NOMO-1 (cell line): ENCODE measurements around the gene FLYWCH2.
"Not testable (repeated sequence)": the region's sequence is repeated elsewhere in the genome, so short reads cannot be mapped to it uniquely, and the experiment has no call there.

Experiments
- DNase-seq, 2 experiments: peaks; one replicate each; lab custom pipeline; 2025; ENCODE audit not compliant: unreplicated experiment in 2 of 2; lab: John Stamatoyannopoulos, UW

Gene FLYWCH2

DNA sequence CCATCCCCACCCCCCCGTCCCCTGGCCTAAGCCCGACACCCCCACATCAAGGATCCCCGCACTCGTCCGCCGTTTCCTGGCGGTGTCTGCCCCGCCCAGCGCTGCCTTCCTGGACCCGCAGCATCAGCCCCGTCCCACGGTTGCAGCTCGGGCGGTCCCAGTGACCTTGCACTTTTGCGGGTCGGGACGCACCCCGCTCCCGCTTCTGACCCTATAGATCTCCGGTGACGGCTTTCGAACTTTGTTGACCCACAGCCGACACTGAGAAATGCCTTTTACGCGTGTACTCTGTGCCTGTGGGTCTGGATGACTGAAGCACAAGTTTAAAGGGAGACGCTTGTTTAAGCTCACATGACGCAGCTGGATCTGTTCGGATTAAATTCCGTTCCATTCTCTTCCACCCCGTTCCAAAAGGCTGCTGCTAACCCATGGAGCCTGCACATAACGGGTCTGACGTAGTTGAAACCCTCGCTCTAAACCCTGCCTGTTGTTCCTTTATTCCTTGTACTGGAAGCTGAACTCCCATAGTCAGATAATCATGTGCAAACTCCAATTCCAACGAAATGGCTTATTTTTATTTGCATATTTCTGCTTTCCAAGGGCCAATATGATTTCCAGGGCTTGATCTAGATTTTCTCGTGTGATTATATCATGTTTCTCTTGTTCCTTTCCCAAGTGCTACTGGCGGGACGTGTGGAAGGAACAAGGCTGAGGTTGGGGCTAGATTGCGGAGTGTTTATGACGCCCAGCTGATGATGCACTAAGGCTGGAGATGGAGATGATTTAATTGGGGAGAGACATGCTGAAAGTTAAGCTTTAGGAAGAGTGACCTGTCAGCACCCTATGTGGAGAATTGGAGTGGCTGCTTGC lies 29.6 kb downstream of the FLYWCH2 start:
- no peak for DNase-seq

DNA sequence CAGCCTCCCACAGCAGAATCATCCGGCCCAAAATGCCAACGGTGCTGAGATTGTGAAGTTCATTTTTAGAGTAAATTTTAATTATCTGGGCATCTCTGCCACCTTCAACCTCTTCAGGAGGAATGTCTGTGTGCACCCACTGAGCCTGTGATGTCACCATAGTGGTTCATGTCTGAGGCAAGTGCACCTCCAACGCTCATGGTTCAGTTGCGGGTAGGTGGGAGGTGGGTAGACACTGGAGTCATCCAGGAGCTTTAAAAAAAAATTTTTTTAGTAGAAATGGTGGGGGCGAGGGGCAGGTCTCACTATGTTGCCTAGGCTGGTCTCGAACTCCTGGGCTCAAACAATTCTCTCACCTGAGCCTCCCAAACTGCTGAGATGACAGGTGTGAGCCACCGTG lies 30.6 kb downstream of the FLYWCH2 start:
- no peak for DNase-seq

DNA sequence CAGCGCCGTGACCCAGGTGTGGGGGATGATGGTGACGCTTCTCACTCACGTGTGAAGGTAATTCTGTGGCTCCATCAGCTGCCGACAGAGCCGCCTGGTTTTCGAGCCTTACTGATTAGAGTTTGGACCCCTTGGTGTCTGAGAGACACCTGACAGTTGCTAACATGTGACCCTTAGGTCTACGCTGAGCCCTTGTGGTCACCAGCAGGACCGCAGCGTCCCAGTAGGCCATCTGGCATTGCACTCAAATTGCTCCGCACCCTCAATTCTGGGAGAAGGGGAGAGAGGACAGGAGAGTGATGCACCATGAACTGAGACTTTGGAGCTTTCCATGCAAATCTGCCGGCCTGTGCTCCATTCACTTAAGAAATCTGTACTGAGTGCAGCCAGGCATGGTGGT lies 31.2 kb downstream of the FLYWCH2 start:
- no peak for DNase-seq

DNA sequence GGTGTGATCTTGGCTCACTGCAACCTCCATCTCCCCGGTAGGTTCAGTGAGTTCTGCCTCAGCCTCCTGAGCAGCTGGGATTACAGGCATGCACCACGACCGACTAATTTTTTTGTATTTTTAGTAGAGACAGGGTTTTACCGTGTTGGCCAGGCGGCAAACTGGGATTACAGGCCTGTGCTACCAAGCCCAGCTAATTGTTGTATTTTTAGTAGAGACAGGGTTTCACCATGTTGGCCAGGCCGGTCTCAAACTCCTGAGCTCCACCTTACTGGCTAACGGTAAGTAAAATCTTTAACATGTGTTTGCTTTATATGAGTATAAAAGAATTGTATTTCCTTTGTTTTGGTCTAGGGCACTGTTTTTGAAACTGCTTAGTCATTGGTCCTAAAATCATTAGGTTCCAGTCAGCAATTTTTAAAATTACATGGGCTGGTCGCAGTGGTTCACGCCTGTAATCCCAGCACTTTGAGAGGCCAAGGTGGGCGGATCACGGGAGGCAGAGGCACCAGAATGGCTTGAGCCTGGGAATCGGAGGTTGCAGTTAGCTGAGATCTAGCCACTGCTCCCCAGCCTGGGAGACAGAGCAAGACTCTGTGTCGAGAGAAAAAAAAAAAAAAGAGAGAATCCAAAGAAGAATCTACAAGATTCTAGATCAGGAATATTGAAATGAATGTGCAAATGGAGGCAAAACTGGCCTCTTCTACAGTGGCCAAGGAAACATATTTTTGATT lies 32.3 kb downstream of the FLYWCH2 start:
- peak in 1 of 2 experiments; percentile 14 for DNase-seq

DNA sequence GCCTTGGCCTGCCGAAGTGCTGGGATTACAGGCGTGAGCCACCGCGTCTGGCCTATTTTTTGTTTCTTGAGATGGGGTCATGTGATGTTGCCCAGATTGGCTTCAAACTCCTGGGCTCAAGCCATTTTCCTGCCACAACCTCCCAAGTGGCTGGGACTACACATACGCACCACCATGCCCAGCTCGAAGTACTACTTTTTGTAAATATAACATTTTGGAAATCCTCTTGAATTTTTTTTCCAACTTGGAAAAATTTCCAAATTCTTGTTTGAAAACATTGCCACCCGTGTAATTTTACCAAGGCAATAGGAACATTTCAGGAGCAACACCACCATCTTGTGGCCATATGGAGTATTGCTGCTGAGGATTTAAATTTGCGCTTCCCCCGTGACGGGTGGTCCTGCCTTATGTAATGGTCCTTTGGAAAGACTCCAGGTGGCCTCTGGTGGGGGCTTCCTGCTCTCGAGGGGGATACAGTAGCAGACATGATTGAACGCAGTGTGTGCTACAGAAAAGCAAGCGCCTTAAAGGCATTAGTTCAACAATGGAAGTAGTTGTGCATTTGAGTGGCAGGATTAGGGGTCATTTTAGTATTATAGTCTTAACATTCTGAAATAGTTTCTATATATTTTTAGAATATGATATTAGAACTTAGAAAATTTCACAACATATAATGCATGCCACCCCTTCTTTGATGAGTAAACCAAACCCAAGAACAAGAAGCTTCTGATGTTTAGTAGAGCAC lies 36.7 kb downstream of the FLYWCH2 start:
- DNase-seq = peak in 1 of 2 experiments; percentile 41

- DNase-seq = no peak
Measured at GRCh38 chr16:2923481-2923880, 40.5 kb downstream of the FLYWCH2 start.

GRCh38 chr16:2924901-2925755 lies 42.1 kb downstream of the FLYWCH2 start:
- no peak for DNase-seq

- no peak for DNase-seq
Measured at GRCh38 chr16:2925951-2926649, 43.1 kb downstream of the FLYWCH2 start.

DNA sequence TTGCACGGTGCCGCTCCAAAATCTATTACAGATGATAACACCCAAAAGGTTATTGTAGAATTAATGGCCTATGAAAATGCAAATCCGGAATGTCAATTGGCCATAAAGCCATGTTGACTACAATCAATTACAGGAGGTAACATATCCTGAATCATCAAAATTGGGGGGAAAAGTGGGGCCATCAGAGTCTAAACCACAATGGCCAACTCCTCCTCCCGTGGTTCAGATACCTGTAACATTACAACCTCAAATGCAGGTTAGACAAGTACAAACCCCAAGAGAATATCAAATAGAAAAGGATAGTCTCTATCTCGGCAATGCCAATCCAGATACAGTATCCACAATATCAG lies 43.6 kb downstream of the FLYWCH2 start:
- DNase-seq = no peak

- DNase-seq = peak; percentile 77 to 79
Measured at GRCh38 chr16:2927010-2927646, 44.1 kb downstream of the FLYWCH2 start.

DNA sequence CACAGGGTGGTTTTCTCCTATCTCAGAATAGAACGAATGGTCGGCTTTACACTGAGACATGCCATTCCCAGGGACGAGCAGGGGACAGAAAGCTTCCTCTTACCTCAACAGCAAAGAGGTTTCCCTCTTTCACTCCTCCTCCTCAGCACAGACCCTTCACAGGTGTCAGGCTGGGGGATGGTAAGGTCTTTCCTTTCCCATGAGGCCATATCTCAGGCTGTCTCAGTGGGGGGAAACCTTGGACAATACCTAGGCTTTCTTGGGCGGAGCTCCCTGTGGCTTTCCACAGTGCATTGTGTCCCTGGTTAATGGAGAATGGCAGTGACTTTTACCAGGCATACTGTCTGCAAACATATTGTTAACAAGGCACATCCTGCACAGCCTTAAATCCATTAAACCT lies 45.1 kb downstream of the FLYWCH2 start:
- not testable (repeated sequence) for DNase-seq

GRCh38 chr16:2928796-2929195 lies 45.8 kb downstream of the FLYWCH2 start:
- no peak for DNase-seq

DNA sequence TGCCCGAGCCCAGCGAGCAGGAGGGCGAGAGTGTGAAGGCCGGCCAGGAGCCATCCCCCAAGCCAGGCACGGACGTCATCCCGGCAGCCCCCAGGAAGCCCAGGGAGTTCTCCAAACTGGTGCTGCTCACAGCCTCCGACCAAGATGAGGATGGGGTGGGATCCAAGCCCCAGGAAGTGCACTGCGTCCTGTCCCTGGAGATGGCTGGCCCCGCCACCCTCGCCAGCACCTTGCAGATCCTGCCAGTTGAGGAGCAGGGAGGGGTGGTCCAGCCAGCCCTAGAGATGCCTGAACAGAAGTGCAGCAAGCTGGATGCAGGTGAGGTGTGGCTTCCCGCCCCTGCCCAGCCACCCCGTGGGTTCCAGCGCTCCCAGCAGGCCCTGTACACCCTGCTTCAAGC lies 46.7 kb downstream of the FLYWCH2 start:
- DNase-seq = no peak

DNA sequence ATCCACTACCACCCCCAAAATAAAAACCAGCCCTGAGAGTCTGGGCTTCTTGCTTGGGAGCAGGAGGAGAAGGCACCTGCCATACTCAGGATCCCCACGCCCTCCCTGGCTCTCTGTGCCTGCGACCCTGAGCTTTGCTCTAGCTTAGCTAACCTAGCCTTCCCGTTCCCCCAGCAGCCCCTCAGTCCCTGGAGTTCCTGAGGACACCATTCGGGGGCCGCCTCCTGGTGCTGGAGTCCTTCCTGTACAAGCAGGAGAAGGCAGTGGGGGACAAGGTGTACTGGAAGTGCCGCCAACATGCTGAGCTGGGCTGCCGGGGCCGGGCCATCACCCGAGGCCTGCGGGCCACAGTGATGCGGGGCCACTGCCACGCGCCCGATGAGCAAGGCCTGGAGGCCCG lies 47.2 kb downstream of the FLYWCH2 start:
- DNase-seq = no peak

DNA sequence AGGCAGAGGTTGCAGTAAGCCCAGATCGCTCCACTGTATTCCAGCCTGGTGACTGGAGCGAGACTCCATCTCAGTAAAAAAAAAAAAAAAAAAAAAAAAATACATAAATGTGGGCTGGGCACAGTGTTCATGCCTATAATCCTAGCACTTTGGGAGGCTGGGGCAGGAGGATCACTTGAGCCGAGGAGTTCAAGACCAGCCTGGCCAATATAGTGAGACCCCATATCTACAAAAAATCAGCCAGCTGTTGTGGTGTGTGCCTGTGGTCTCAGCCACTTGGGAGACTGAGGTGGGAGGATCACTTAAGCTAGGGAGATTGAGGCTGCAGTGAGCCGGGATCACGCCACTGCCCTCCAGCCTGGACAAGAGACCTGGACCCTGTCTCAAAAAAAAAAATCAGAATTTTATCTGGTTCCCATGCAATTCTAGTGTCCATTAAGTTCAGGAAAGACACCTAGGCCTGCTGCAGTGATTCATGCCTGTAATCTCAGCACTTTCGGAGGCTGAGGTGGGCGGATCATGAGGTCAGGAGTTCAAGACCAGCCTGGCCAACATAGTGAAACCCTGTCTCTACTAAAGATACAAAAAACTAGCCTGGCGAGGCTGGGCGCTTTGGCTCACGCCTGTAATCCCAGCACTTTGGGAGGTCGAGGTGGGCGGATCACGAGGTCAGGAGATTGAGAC lies 48.4 kb downstream of the FLYWCH2 start:
- not testable (repeated sequence) for DNase-seq

DNA sequence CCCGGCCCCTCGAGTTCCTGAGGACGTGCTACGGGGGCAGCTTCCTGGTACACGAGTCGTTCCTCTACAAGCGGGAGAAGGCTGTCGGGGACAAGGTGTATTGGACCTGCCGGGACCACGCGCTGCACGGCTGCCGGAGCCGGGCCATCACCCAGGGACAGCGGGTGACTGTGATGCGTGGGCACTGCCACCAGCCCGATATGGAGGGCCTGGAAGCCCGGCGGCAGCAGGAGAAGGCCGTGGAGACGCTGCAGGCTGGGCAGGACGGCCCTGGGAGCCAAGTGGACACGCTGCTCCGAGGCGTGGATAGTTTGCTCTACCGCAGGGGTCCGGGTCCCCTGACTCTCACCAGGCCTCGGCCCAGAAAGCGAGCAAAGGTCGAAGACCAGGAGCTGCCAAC lies 50.1 kb downstream of the FLYWCH2 start:
- DNase-seq = no peak

GRCh38 chr16:2933701-2934100 lies 50.7 kb downstream of the FLYWCH2 start:
- no peak for DNase-seq

GRCh38 chr16:2934450-2934849 lies 51.4 kb downstream of the FLYWCH2 start:
- DNase-seq = no peak
